Activated naive CD8-positive, alpha-beta T cell treated with anti-CD3 and anti-CD28 coated beads, Interleukin-2, amount 50 U/mL, for 16 hours (primary cell): ENCODE data around the gene NENF.

Source experiments
- DNase-seq: peaks from one replicate; pipeline ENCODE4 v3.0.0-alpha.2; 2020; ENCODE audit warnings: low read depth, low spot score

The NENF gene

GRCh38 chr1:212481438-212481767 is 48.7 kb downstream of the NENF start:
- DNase-seq: no peak

GRCh38 chr1:212482006-212482636 is 49.4 kb downstream of the NENF start:
- no peak for DNase-seq

- no peak for DNase-seq
Measured at GRCh38 chr1:212482637-212483441, 50.1 kb downstream of the NENF start.

GRCh38 chr1:212484701-212485570 is 52.2 kb downstream of the NENF start:
- no peak for DNase-seq

- no peak for DNase-seq
Measured at GRCh38 chr1:212485571-212485912, 52.8 kb downstream of the NENF start.

GRCh38 chr1:212485913-212486618 is 53.3 kb downstream of the NENF start:
- DNase-seq: no peak

- no peak for DNase-seq
Measured at GRCh38 chr1:212486619-212486975, 53.9 kb downstream of the NENF start.

- DNase-seq: no peak
Measured at GRCh38 chr1:212487286-212487685, 54.6 kb downstream of the NENF start.

- no peak for DNase-seq
Measured at GRCh38 chr1:212487774-212488435, 55.2 kb downstream of the NENF start.

GRCh38 chr1:212488436-212489283 is 55.9 kb downstream of the NENF start:
- no peak for DNase-seq

- DNase-seq: no peak
Measured at GRCh38 chr1:212489284-212489859, 56.7 kb downstream of the NENF start.

GRCh38 chr1:212490276-212490675 is 57.6 kb downstream of the NENF start:
- DNase-seq: no peak

- DNase-seq: no peak
Measured at GRCh38 chr1:212491454-212491853, 58.7 kb downstream of the NENF start.
